NB4 (cell line): Measurements from ENCODE around the gene QSOX1.

Source experiments
- MYC ChIP-seq: IDR thresholded peaks from 2 replicates; pipeline ENCODE4 v1.6.1; 2011; ENCODE audit warnings: low read depth, low read length
- POLR2A ChIP-seq: IDR thresholded peaks from 2 replicates; pipeline ENCODE4 v1.6.1; 2011; ENCODE audit warnings: mild to moderate bottlenecking; ENCODE audit not compliant: insufficient read length; ENCODE audit errors: extremely low read depth
- TF ChIP-seq, protein P1 (sequence below): IDR thresholded peaks from one replicate; pipeline ENCODE4 v1.5.1; 2012; ENCODE audit warnings: low read depth, low read length
- TF ChIP-seq, protein P2 (sequence below): IDR thresholded peaks from 2 replicates; pipeline ENCODE4 v1.6.1; 2011; ENCODE audit warnings: low read depth, low read length

DNA sequence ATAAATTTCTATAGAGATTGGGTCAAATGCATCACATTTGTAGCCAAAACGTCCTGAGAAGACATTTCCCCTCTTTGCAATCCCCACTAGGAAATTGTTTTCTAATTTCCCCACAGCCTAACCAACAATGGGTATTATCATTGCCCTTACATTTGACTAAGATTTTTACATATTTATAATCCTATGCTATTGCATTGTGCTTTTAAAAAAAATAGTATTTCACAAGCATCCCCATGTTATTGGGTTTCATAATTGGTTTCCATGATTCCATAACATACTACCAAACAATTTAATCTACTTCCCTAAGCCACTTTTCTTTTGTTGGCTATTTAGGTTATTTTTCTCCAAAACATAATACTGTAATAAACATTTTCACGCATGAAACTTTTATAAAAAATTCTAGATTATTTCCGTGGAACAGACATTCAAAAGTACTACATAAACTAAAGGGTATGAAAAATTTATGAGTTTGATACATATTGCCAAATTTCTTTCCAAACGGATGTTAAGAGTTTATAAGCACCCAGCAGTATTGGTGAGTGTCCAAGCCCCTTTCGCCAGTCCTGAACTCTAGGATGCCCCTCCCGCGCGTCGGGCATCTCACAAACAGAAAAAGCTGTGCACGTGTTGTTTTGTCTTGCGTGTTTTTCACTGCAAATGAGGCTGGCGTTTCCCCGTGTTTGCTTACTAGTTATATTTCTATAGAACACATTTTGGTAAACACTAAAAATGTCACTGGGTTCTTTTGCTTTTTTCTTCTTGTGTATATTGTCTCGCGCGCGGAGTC, 73.4 kb downstream of the QSOX1 start:
- TF ChIP-seq, protein P1, sequence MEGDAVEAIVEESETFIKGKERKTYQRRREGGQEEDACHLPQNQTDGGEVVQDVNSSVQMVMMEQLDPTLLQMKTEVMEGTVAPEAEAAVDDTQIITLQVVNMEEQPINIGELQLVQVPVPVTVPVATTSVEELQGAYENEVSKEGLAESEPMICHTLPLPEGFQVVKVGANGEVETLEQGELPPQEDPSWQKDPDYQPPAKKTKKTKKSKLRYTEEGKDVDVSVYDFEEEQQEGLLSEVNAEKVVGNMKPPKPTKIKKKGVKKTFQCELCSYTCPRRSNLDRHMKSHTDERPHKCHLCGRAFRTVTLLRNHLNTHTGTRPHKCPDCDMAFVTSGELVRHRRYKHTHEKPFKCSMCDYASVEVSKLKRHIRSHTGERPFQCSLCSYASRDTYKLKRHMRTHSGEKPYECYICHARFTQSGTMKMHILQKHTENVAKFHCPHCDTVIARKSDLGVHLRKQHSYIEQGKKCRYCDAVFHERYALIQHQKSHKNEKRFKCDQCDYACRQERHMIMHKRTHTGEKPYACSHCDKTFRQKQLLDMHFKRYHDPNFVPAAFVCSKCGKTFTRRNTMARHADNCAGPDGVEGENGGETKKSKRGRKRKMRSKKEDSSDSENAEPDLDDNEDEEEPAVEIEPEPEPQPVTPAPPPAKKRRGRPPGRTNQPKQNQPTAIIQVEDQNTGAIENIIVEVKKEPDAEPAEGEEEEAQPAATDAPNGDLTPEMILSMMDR: no peak
- TF ChIP-seq POLR2A: no peak
- TF ChIP-seq, protein P2, sequence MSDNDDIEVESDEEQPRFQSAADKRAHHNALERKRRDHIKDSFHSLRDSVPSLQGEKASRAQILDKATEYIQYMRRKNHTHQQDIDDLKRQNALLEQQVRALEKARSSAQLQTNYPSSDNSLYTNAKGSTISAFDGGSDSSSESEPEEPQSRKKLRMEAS: no peak
- TF ChIP-seq MYC: no peak
